Measurements from ENCODE around the gene TIMM8A.

Gene TIMM8A

DNA sequence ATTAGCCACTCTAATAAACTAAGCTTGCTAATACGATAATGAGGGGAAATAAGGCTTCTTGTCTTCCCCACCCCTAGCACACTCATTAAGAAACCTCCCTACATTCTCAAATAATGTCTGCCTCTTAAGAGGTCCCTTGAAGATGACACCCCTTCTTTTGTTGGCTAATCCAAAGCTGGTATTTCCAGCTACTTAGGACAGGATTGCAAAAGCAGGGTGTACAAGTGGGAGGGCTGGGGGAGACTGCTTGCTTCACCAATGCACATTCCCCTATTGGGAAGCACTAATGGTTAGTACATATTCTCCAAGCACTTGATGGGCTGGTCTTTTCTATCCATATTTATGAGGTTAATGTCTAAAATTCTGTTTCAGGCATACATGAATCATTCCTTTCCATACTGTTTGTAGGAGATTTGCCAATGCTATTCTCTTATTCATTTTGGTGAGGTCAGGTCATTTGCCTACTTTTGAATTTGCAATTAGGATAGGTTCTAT lies 16.8 kb upstream of the TIMM8A start:
- H4K12ac ChIP-seq (ENCODE audit: low read depth, low read length), result no peak overlapping the region
- H3K4ac ChIP-seq (ENCODE audit: low read depth, low read length), result no peak overlapping the region
- no peaks in the 10 kb centered on the region for H3K4me1 ChIP-seq (ENCODE audit: control insufficient read depth in 1 of 2, insufficient read depth in 2 of 2, low read length in 2 of 2)
- H2BK5ac ChIP-seq (ENCODE audit: low read depth, low read length, poor library complexity), result no peak overlapping the region
- no peak overlapping the region for H3K18ac ChIP-seq (ENCODE audit: low read length)
- H3K9ac ChIP-seq (ENCODE audit: low read length), result no peak overlapping the region
- H2BK120ac ChIP-seq (ENCODE audit: insufficient read depth, low read length, poor library complexity), result no peak overlapping the region
- no peak overlapping the region for H3K4me3 ChIP-seq (ENCODE audit: low read depth, low read length)
- H4K91ac ChIP-seq (ENCODE audit: low read depth, low read length), result no peak overlapping the region
- no peak overlapping the region for H3K23ac ChIP-seq (ENCODE audit: low read length)
- H3K9me3 ChIP-seq (ENCODE audit: insufficient read depth, low read depth, low read length), result no peaks in the 10 kb centered on the region
- no peaks in the 10 kb centered on the region for H3K36me3 ChIP-seq (ENCODE audit: control insufficient read depth in 1 of 2, insufficient read depth in 2 of 2, low read length in 2 of 2)
- H3K4me2 ChIP-seq (ENCODE audit: low read length), result no peak overlapping the region
- no peak overlapping the region for H3K14ac ChIP-seq (ENCODE audit: low read length)
- no peaks in the 10 kb centered on the region for H3K79me1 ChIP-seq (ENCODE audit: low read length)
- H3K27ac ChIP-seq (ENCODE audit: low read depth, low read length), result no peak overlapping the region
- WGBS (ENCODE audit: extremely low coverage, insufficient coverage, insufficient read length), result no CpG with 5 or more reads among the region's 1 CpG
- H4K8ac ChIP-seq (ENCODE audit: low read depth, low read length), result no peak overlapping the region
- H3K27me3 ChIP-seq (ENCODE audit: insufficient read depth, low read length), result no peaks in the 10 kb centered on the region
- H3K79me2 ChIP-seq (ENCODE audit: control insufficient read depth, insufficient read depth, low read length, poor library complexity), result no peaks in the 10 kb centered on the region
- no peak overlapping the region for H2AFZ ChIP-seq (ENCODE audit: insufficient read depth, low read length, poor library complexity)
- H2AK5ac ChIP-seq (ENCODE audit: low read length), result no peak overlapping the region
- H2BK12ac ChIP-seq (ENCODE audit: low read length), result no peak overlapping the region
- DNase-seq, result no peak

DNA sequence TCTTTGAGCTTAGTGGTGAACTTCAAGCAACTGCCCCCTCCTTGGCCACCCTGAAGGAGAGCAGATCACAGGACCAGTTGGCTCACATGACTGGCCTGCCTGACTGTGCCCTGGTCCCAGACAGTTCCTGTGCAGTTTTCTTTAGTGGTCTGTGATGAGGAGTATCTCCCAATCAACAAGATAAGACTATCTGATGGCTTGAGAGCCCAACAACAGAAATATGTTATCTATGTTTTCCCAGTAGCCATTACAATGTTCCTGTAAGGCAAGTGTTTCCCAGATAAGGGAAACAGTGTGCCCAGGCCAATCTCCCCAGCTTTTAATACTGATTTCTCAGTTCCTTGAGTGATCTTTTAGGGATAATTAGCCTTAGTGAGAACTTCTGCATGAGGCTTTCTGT lies 14.2 kb upstream of the TIMM8A start:
- Histone ChIP-seq H2BK12ac (ENCODE audit: low read length) (no peak overlapping the region), H4K8ac (ENCODE audit: low read depth, low read length) (no peak overlapping the region), H4K91ac (ENCODE audit: low read depth, low read length) (no peak overlapping the region), H3K23ac (ENCODE audit: low read length) (no peak overlapping the region), H2BK5ac (ENCODE audit: low read depth, low read length, poor library complexity) (no peak overlapping the region), H3K79me1 (ENCODE audit: low read length) (no peaks in the 10 kb centered on the region), H2BK120ac (ENCODE audit: insufficient read depth, low read length, poor library complexity) (no peak overlapping the region), H4K12ac (ENCODE audit: low read depth, low read length) (no peak overlapping the region), H3K4ac (ENCODE audit: low read depth, low read length) (no peak overlapping the region), H3K4me2 (ENCODE audit: low read length) (no peak overlapping the region), H3K4me3 (ENCODE audit: low read depth, low read length) (no peak overlapping the region), H3K27ac (ENCODE audit: low read depth, low read length) (no peak overlapping the region), H3K36me3 (ENCODE audit: control insufficient read depth in 1 of 2, insufficient read depth in 2 of 2, low read length in 2 of 2) (no peaks in the 10 kb centered on the region), H3K9me3 (ENCODE audit: insufficient read depth, low read depth, low read length) (no peaks in the 10 kb centered on the region), H3K9ac (ENCODE audit: low read length) (no peak overlapping the region), H3K14ac (ENCODE audit: low read length) (no peak overlapping the region), H3K79me2 (ENCODE audit: control insufficient read depth, insufficient read depth, low read length, poor library complexity) (no peaks in the 10 kb centered on the region), H3K18ac (ENCODE audit: low read length) (no peak overlapping the region), H3K4me1 (ENCODE audit: control insufficient read depth in 1 of 2, insufficient read depth in 2 of 2, low read length in 2 of 2) (no peaks in the 10 kb centered on the region), H2AFZ (ENCODE audit: insufficient read depth, low read length, poor library complexity) (no peak overlapping the region), H2AK5ac (ENCODE audit: low read length) (no peak overlapping the region), H3K27me3 (ENCODE audit: insufficient read depth, low read length) (no peaks in the 10 kb centered on the region)
- peak; percentile 13 to 59 for DNase-seq

DNA sequence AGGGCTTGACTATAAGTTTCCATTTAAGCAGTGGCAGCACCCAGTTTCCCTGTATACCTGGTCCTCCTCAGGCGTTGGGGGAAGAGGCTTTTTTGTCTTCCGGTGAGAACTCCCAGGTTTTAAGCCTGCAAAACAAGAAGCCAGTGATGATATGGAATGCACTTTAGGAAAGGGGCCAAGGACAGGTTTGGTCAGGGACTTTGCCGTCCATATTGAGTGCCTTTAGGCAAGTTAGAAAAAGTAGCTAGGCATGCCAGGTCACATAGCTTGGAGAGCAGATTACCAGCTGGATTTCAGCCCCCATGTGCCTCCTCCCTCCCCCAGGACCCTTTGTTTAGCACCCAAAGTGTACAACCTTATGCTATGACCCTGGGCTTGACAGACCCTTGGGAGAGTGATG lies 13.6 kb upstream of the TIMM8A start:
- Histone ChIP-seq H2AFZ (ENCODE audit: insufficient read depth, low read length, poor library complexity) (no peak overlapping the region), H4K91ac (ENCODE audit: low read depth, low read length) (no peak overlapping the region), H2BK120ac (ENCODE audit: insufficient read depth, low read length, poor library complexity) (no peak overlapping the region), H2BK12ac (ENCODE audit: low read length) (no peak overlapping the region), H3K14ac (ENCODE audit: low read length) (no peak overlapping the region), H3K79me1 (ENCODE audit: low read length) (no peaks in the 10 kb centered on the region), H3K9ac (ENCODE audit: low read length) (no peak overlapping the region), H3K4ac (ENCODE audit: low read depth, low read length) (no peak overlapping the region), H2AK5ac (ENCODE audit: low read length) (no peak overlapping the region), H4K8ac (ENCODE audit: low read depth, low read length) (no peak overlapping the region), H3K4me2 (ENCODE audit: low read length) (no peak overlapping the region), H3K4me3 (ENCODE audit: low read depth, low read length) (no peak overlapping the region), H3K18ac (ENCODE audit: low read length) (no peak overlapping the region), H3K27ac (ENCODE audit: low read depth, low read length) (no peak overlapping the region), H4K12ac (ENCODE audit: low read depth, low read length) (no peak overlapping the region), H3K79me2 (ENCODE audit: control insufficient read depth, insufficient read depth, low read length, poor library complexity) (no peaks in the 10 kb centered on the region), H3K27me3 (ENCODE audit: insufficient read depth, low read length) (no peaks in the 10 kb centered on the region), H3K23ac (ENCODE audit: low read length) (no peak overlapping the region), H2BK5ac (ENCODE audit: low read depth, low read length, poor library complexity) (no peak overlapping the region), H3K36me3 (ENCODE audit: control insufficient read depth in 1 of 2, insufficient read depth in 2 of 2, low read length in 2 of 2) (no peaks in the 10 kb centered on the region), H3K9me3 (ENCODE audit: insufficient read depth, low read depth, low read length) (no peaks in the 10 kb centered on the region), H3K4me1 (ENCODE audit: control insufficient read depth in 1 of 2, insufficient read depth in 2 of 2, low read length in 2 of 2) (peaks cover 0 to 2% of the 10 kb centered on the region in 2 experiments)
- WGBS (ENCODE audit: extremely low coverage, insufficient coverage, insufficient read length), result no CpG with 5 or more reads among the region's 3 CpGs
- DNase-seq, result peak; percentile 23 to 66

DNA sequence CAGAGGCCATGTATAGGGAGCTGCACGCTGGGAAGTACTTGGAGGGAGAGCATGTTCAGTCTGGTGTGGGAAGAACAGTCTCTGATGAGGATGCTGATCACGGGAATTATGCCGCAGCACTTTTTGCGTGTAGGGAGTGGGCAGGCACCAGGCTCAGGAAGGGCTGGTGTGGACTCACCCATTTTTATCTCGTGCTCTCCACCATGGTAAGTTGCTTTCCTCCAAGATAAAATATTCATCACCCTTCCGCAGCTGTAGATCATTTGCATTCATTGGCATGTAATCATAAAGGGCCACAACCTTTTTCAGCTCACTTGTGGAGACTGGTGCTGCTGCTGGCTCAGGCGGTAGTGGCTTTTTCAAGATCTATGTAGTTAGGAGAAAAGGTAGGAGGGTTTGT lies 11.8 kb upstream of the TIMM8A start:
- no peak for DNase-seq
- no peak overlapping the region for H2BK5ac ChIP-seq (ENCODE audit: low read depth, low read length, poor library complexity)
- H4K91ac ChIP-seq (ENCODE audit: low read depth, low read length), result no peak overlapping the region
- H3K4me3 ChIP-seq (ENCODE audit: low read depth, low read length), result no peak overlapping the region
- no peak overlapping the region for H3K14ac ChIP-seq (ENCODE audit: low read length)
- no peak overlapping the region for H2BK12ac ChIP-seq (ENCODE audit: low read length)
- WGBS (ENCODE audit: extremely low coverage, insufficient coverage, insufficient read length), result no CpG with 5 or more reads among the region's 7 CpGs
- no peaks in the 10 kb centered on the region for H3K27me3 ChIP-seq (ENCODE audit: insufficient read depth, low read length)
- H4K12ac ChIP-seq (ENCODE audit: low read depth, low read length), result no peak overlapping the region
- H3K36me3 ChIP-seq (ENCODE audit: control insufficient read depth in 1 of 2, insufficient read depth in 2 of 2, low read length in 2 of 2), result no peaks in the 10 kb centered on the region
- no peak overlapping the region for H3K23ac ChIP-seq (ENCODE audit: low read length)
- peaks cover 5 to 6% of the 10 kb centered on the region in 2 experiments for H3K4me1 ChIP-seq (ENCODE audit: control insufficient read depth in 1 of 2, insufficient read depth in 2 of 2, low read length in 2 of 2)
- no peak overlapping the region for H3K27ac ChIP-seq (ENCODE audit: low read depth, low read length)
- no peak overlapping the region for H3K4me2 ChIP-seq (ENCODE audit: low read length)
- no peak overlapping the region for H4K8ac ChIP-seq (ENCODE audit: low read depth, low read length)
- H3K9me3 ChIP-seq (ENCODE audit: insufficient read depth, low read depth, low read length), result no peaks in the 10 kb centered on the region
- H2BK120ac ChIP-seq (ENCODE audit: insufficient read depth, low read length, poor library complexity), result no peak overlapping the region
- H3K9ac ChIP-seq (ENCODE audit: low read length), result no peak overlapping the region
- no peaks in the 10 kb centered on the region for H3K79me1 ChIP-seq (ENCODE audit: low read length)
- H2AK5ac ChIP-seq (ENCODE audit: low read length), result no peak overlapping the region
- H2AFZ ChIP-seq (ENCODE audit: insufficient read depth, low read length, poor library complexity), result no peak overlapping the region
- H3K18ac ChIP-seq (ENCODE audit: low read length), result no peak overlapping the region
- H3K4ac ChIP-seq (ENCODE audit: low read depth, low read length), result no peak overlapping the region
- H3K79me2 ChIP-seq (ENCODE audit: control insufficient read depth, insufficient read depth, low read length, poor library complexity), result no peaks in the 10 kb centered on the region

Measured in trophoblast cell (in vitro differentiated cells and primary cell).